ENCODE measurements around the gene TAF1A.

GRCh38 chr1:222583079-222583478, 6.7 kb downstream of the TAF1A start:
- TF ChIP-seq POLR2A (IDR thresholded peaks at IDR 0.05) (no peak), CTCF (IDR thresholded peaks at IDR 0.05) (no peak)
